Calu3 (cell line): ENCODE measurements around the gene IL2RG. TPM values are rescaled to one million over a fixed set of nuclear protein-coding genes. Genes with fewer than 3 reads are reported as not detected.

Experiments
- BruUV-seq: library from RNA; stranded (reverse); fragments of 400-500 nt; replicated peaks from 2 replicates; lab custom pipeline; 2021; lab: Mats Ljungman, UMichigan
- CTCF ChIA-PET: fragments of 300-600 bp; sonication (Branson Sonifier 250); formaldehyde crosslinking; loops from one replicate; lab custom pipeline; 2022; ENCODE audit warnings: antibody characterized with exemption; lab: Charles Lee
- DNase-seq: peaks from one replicate; pipeline ENCODE4 v3.0.0; 2022
- H3K27ac Mint-ChIP-seq: one replicate; pipeline ENCODE4 v1.8.0; 2022; ENCODE audit warnings: mixed read lengths; ENCODE audit not compliant: unreplicated experiment
- H3K27me3 Mint-ChIP-seq: one replicate; pipeline ENCODE4 v1.8.0; 2022; ENCODE audit warnings: mixed read lengths; ENCODE audit not compliant: unreplicated experiment
- H3K36me3 Mint-ChIP-seq: one replicate; pipeline ENCODE4 v1.8.0; 2022; ENCODE audit warnings: mild to moderate bottlenecking, moderate library complexity, mixed read lengths; ENCODE audit not compliant: insufficient read depth, unreplicated experiment
- H3K4me1 Mint-ChIP-seq: one replicate; pipeline ENCODE4 v1.8.0; 2022; ENCODE audit warnings: mild to moderate bottlenecking, low read depth, mixed read lengths; ENCODE audit not compliant: unreplicated experiment
- H3K4me3 Mint-ChIP-seq: one replicate; pipeline ENCODE4 v1.8.0; 2022; ENCODE audit warnings: mild to moderate bottlenecking, low read depth, moderate library complexity, mixed read lengths; ENCODE audit not compliant: unreplicated experiment
- H3K9me3 Mint-ChIP-seq: one replicate; pipeline ENCODE4 v1.8.0; 2022; ENCODE audit warnings: low read depth, mixed read lengths; ENCODE audit not compliant: unreplicated experiment
- CTCF ChIP-seq: fragments of 200-600 bp; IDR thresholded peaks from one replicate; pipeline ENCODE4 v1.8.0; 2022; ENCODE audit warnings: antibody characterized with exemption; ENCODE audit not compliant: unreplicated experiment
- intact Hi-C: fragments of 100-400 bp; cut with micrococcal nuclease; formaldehyde crosslinking; loops from one replicate; pipeline ENCODE4 v1.10.0; 2022; ENCODE audit not compliant: unreplicated experiment
- total RNA-seq: library from RNA; stranded (reverse); gene quantifications from 2 replicates; pipeline ENCODE4 v1.2.3, GENCODE V29; 2022

Gene IL2RG
- total RNA-seq, 1 experiment from 2014 or later = 0.57 TPM

- CTCF ChIA-PET = no interaction called here
- intact Hi-C loops = no loop called here
- H3K4me3 Mint-ChIP-seq = no peak overlapping the region
- H3K9me3 Mint-ChIP-seq = no peaks in the 10 kb centered on the region
- no peak for TF ChIP-seq CTCF
- no peak overlapping the region for H3K27ac Mint-ChIP-seq
- H3K4me1 Mint-ChIP-seq = no peaks in the 10 kb centered on the region
- H3K27me3 Mint-ChIP-seq = no peaks in the 10 kb centered on the region
- no TSS peak for BruUV-seq
- peaks cover 28% of the 10 kb centered on the region for H3K36me3 Mint-ChIP-seq
- no peak for DNase-seq
Measured at GRCh38 chrX:71131510-71131909, 20.1 kb upstream of the IL2RG start.

GRCh38 chrX:71128915-71129765, 17.8 kb upstream of the IL2RG start:
- H3K27me3 Mint-ChIP-seq = no peaks in the 10 kb centered on the region
- peak; percentile 73 for DNase-seq
- peaks cover 34% of the 10 kb centered on the region for H3K36me3 Mint-ChIP-seq
- CTCF ChIA-PET = interaction anchor here (1.5 kb wide), 1 partner anchor 9 kb away, joined by 3 read pairs; no protein-coding TSS in a partner anchor
- no peak overlapping the region for H3K27ac Mint-ChIP-seq
- intact Hi-C loops = loop anchor here (2.0 kb wide), 1 partner anchor 128 kb away; no protein-coding TSS in a partner anchor
- H3K9me3 Mint-ChIP-seq = no peaks in the 10 kb centered on the region
- no peak overlapping the region for H3K4me3 Mint-ChIP-seq
- no peaks in the 10 kb centered on the region for H3K4me1 Mint-ChIP-seq
- BruUV-seq = no TSS peak
- peak; percentile 73 for TF ChIP-seq CTCF

GRCh38 chrX:71128166-71128833, 16.9 kb upstream of the IL2RG start:
- BruUV-seq = no TSS peak
- Mint-ChIP-seq H3K9me3 (no peaks in the 10 kb centered on the region), H3K36me3 (peaks cover 34% of the 10 kb centered on the region), H3K4me1 (no peaks in the 10 kb centered on the region), H3K27me3 (no peaks in the 10 kb centered on the region), H3K4me3 (no peak overlapping the region), H3K27ac (no peak overlapping the region)
- DNase-seq = no peak
- no peak for TF ChIP-seq CTCF
- CTCF ChIA-PET = no interaction called here
- intact Hi-C loops = loop anchor here (2.0 kb wide), 1 partner anchor 127 kb away; no protein-coding TSS in a partner anchor

GRCh38 chrX:71118985-71119535, 7.7 kb upstream of the IL2RG start:
- peak overlapping the region; percentile 82 for H3K4me3 Mint-ChIP-seq
- intact Hi-C loops = no loop called here
- no peaks in the 10 kb centered on the region for H3K27me3 Mint-ChIP-seq
- no peaks in the 10 kb centered on the region for H3K9me3 Mint-ChIP-seq
- DNase-seq = no peak
- CTCF ChIA-PET = interaction anchor here (0.7 to 1.5 kb wide), 2 partner anchors 11 to 469 kb away, joined by 3 read pairs; no protein-coding TSS in a partner anchor
- peak overlapping the region; percentile 70 for H3K27ac Mint-ChIP-seq
- no TSS peak for BruUV-seq
- peaks cover 26% of the 10 kb centered on the region for H3K36me3 Mint-ChIP-seq
- no peaks in the 10 kb centered on the region for H3K4me1 Mint-ChIP-seq
- no peak for TF ChIP-seq CTCF
